Measurements from ENCODE around the gene TMC7. TPM values are rescaled to one million over a fixed set of nuclear protein-coding genes. Genes with fewer than 3 reads are reported as not detected.

Gene TMC7
- total and polyA plus RNA-seq, 12 donors = 0.76 to 1.9 (median 1.2) TPM

GRCh38 chr16:18958621-18959029 lies 25.1 kb upstream of the TMC7 start:
- H3K27me3 ChIP-seq = peaks cover 0 to 3% (median 0%) of the 10 kb centered on the region in 7 donors
- TF ChIP-seq CTCF (IDR thresholded peaks at IDR 0.05) = no peak
- no peak overlapping the region for H3K4me3 ChIP-seq
- peak overlapping the region; percentile 24 to 84 (median 76) for H3K27ac ChIP-seq
- H3K36me3 ChIP-seq = no peaks in the 10 kb centered on the region
- peak in 3 of 8 donors; percentile 9 to 22 (median 18) for ATAC-seq
- no peak for DNase-seq
- WGBS, 2 donors = 71 to 73% methylated on average over 2 of the region's 2 CpGs
- H3K4me1 ChIP-seq = peaks cover 0 to 31% (median 11%) of the 10 kb centered on the region in 9 donors
- intact Hi-C loops (cut with DNase I) = no loop called here
- no peaks in the 10 kb centered on the region for H3K9me3 ChIP-seq

- TF ChIP-seq CTCF (IDR thresholded peaks at IDR 0.05) = no peak
Observed at GRCh38 chr16:18959031-18959505, 24.7 kb upstream of the TMC7 start.

DNA sequence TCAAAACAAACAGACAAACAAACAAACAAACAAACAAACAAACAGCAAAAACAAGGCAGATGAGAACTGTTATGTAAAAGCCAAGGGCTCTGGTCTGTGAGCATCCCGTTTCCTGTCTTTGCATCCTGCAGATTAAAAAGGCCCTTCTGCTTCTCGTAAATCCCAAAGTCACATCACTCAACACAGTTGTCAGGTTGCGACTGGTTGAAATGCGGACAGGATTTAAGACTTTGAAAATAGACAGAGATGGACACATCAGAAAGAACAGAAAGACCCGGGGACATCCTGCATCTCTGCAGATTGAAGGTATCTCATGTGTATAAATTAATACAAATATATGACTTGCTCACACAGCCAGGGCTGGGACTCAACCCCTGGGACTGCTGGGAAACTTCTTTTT lies 18.2 kb upstream of the TMC7 start:
- Histone ChIP-seq H3K4me3 (no peak overlapping the region), H3K9me3 (no peaks in the 10 kb centered on the region), H3K36me3 (no peaks in the 10 kb centered on the region), H3K4me1 (peaks cover 0 to 16% (median 7%) of the 10 kb centered on the region in 9 donors), H3K27ac (no peak overlapping the region), H3K27me3 (no peaks in the 10 kb centered on the region)
- TF ChIP-seq CTCF (IDR thresholded peaks at IDR 0.05) = no peak
- intact Hi-C loops (cut with DNase I) = loop anchor here in 4 of 10 donors (5.0 to 10.0 kb wide), 3 partner anchors 61 to 163 kb away; partner anchors contain the start of gene ARL6IP1 (in 3 of the 4)
- DNase-seq = no peak
- WGBS, 2 donors = 60 to 70% methylated on average over 5 of the region's 5 CpGs
- ATAC-seq = no peak

More at GRCh38 chr16:18959031-18959505, 24.7 kb upstream of the TMC7 start:
- peak; percentile 44 to 82 (median 74) for ATAC-seq
- intact Hi-C loops (cut with DNase I) = no loop called here
- Histone ChIP-seq H3K9me3 (no peaks in the 10 kb centered on the region), H3K4me1 (peaks cover 0 to 31% (median 11%) of the 10 kb centered on the region in 9 donors), H3K27me3 (peaks cover 0 to 3% (median 0%) of the 10 kb centered on the region in 7 donors), H3K4me3 (no peak overlapping the region), H3K36me3 (no peaks in the 10 kb centered on the region), H3K27ac (peak overlapping the region; percentile 24 to 84 (median 76))
- DNase-seq = no peak
- WGBS, 2 donors = 53 to 54% methylated on average over 2 of the region's 2 CpGs

DNA sequence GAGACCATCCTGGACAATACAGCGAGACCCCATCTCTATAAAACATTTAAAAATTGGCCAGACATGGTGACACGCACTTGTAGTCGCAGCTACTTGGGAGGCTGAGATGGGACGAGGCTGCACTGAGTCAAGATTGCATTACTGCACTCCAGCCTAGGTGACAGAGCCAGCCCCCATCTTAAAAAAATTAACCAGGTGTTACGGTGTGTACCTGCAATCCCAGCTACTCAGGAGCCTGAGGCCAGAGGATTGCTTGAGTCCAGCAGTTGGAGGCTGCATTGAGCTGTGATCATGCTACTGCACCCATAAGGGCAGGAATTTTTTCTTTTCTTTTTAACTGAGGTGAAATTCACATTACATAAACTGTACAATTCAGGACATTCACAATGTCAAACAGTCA lies 16.9 kb upstream of the TMC7 start:
- H3K9me3 ChIP-seq = no peaks in the 10 kb centered on the region
- no peaks in the 10 kb centered on the region for H3K27me3 ChIP-seq
- ATAC-seq (no peak), DNase-seq (no peak)
- H3K4me1 ChIP-seq = peaks cover 0 to 12% (median 5%) of the 10 kb centered on the region in 9 donors
- H3K36me3 ChIP-seq = no peaks in the 10 kb centered on the region
- intact Hi-C loops (cut with DNase I) = loop anchor here in 4 of 10 donors (5.0 to 10.0 kb wide), 3 partner anchors 62 to 164 kb away; partner anchors contain the start of gene ARL6IP1 (in 3 of the 4)
- no peak overlapping the region for H3K4me3 ChIP-seq
- 94 to 96% methylated on average over 5 of the region's 5 CpGs for WGBS, 2 donors
- no peak overlapping the region for H3K27ac ChIP-seq
- no peak for TF ChIP-seq CTCF (IDR thresholded peaks at IDR 0.05)
